Measurements from ENCODE around the gene HDAC1. TPM values are rescaled to one million over a fixed set of nuclear protein-coding genes. Genes with fewer than 3 reads are reported as not detected.

HDAC1 gene
- total RNA-seq, result 50.2 to 54.9 TPM (median 52.9 TPM) in 3 replicates
- long read RNA-seq, transcript HDAC1-201 (14 exons, 2,124 nt), result major isoform, 69 of 77 reads
- long read RNA-seq, partial matches to known transcripts, result 3 of 77 reads
- long read RNA-seq, other reads (novel, unspliced or antisense), result 5 of 77 reads

- H3K27ac Mint-ChIP-seq (ENCODE audit: unreplicated experiment), result peak within 1 kb of the TSS; percentile 98
- H3K36me3 Mint-ChIP-seq (ENCODE audit: low read depth), result no peaks in the 10 kb centered on the region
- peak within 1 kb of the TSS; percentile 100 for H3K4me3 Mint-ChIP-seq (ENCODE audit: unreplicated experiment)
- TF ChIP-seq CTCF (IDR thresholded peaks at IDR 0.05), result no peak
- H3K9me3 Mint-ChIP-seq (ENCODE audit: low read depth), result no peaks in the 10 kb centered on the region
- peak; percentile 96 for DNase-seq (ENCODE audit: low spot score)
- H3K4me1 Mint-ChIP-seq (ENCODE audit: low read depth), result peaks cover 22% of the 10 kb centered on the region
- no peaks in the 10 kb centered on the region for H3K27me3 Mint-ChIP-seq (ENCODE audit: low read depth)
These were observed at the start of gene HDAC1 for GRCh38 chr1:32291708-32292538. TSS of gene HDAC1 (plus strand) at chr1:32292083. CDS start at chr1:32292170, 87 bp downstream.

- peaks cover 45% of the 10 kb centered on the region for H3K4me1 Mint-ChIP-seq (ENCODE audit: low read depth)
- no peak for TF ChIP-seq CTCF (IDR thresholded peaks at IDR 0.05)
- H3K36me3 Mint-ChIP-seq (ENCODE audit: low read depth), result no peaks in the 10 kb centered on the region
- H3K27ac Mint-ChIP-seq (ENCODE audit: unreplicated experiment), result no peak overlapping the region
- H3K9me3 Mint-ChIP-seq (ENCODE audit: low read depth), result no peaks in the 10 kb centered on the region
- H3K27me3 Mint-ChIP-seq (ENCODE audit: low read depth), result no peaks in the 10 kb centered on the region
- H3K4me3 Mint-ChIP-seq (ENCODE audit: unreplicated experiment), result peak overlapping the region; percentile 46
- DNase-seq (ENCODE audit: low spot score), result no peak
These were observed 49.5 kb upstream of the HDAC1 start for GRCh38 chr1:32242341-32242851.

GRCh38 chr1:32246888-32247273 lies 45.0 kb upstream of the HDAC1 start, which contains the start of gene FAM167B:
TSS of gene FAM167B (plus strand) at chr1:32247222. CDS start at chr1:32247422, 200 bp downstream.
- Mint-ChIP-seq H3K27ac (ENCODE audit: unreplicated experiment) (peak within 1 kb of the TSS; percentile 34), H3K9me3 (ENCODE audit: low read depth) (no peaks in the 10 kb centered on the region), H3K36me3 (ENCODE audit: low read depth) (peaks cover under 1% of the 10 kb centered on the region), H3K4me1 (ENCODE audit: low read depth) (peaks cover 35% of the 10 kb centered on the region), H3K4me3 (ENCODE audit: unreplicated experiment) (no peak within 1 kb of the TSS), H3K27me3 (ENCODE audit: low read depth) (no peaks in the 10 kb centered on the region)
- no peak for DNase-seq (ENCODE audit: low spot score)
- TF ChIP-seq CTCF (IDR thresholded peaks at IDR 0.05), result no peak

GRCh38 chr1:32247452-32247851 lies 44.4 kb upstream of the HDAC1 start:
- Mint-ChIP-seq H3K4me3 (ENCODE audit: unreplicated experiment) (no peak overlapping the region), H3K27me3 (ENCODE audit: low read depth) (no peaks in the 10 kb centered on the region), H3K36me3 (ENCODE audit: low read depth) (peaks cover 1% of the 10 kb centered on the region), H3K9me3 (ENCODE audit: low read depth) (no peaks in the 10 kb centered on the region), H3K27ac (ENCODE audit: unreplicated experiment) (no peak overlapping the region), H3K4me1 (ENCODE audit: low read depth) (peaks cover 29% of the 10 kb centered on the region)
- TF ChIP-seq CTCF (IDR thresholded peaks at IDR 0.05), result no peak
- DNase-seq (ENCODE audit: low spot score), result no peak

Measured in chondrocyte (in vitro differentiated cells).